Activated CD4-positive, alpha-beta T cell treated with anti-CD3 and anti-CD28 coated beads for 36 hours (primary cell): Measurements from ENCODE around the gene YTHDC1. TPM values are rescaled to one million over a fixed set of nuclear protein-coding genes. Genes with fewer than 3 reads are reported as not detected.
"Not testable (repeated sequence)": the region's sequence is repeated elsewhere in the genome, so short reads cannot be mapped to it uniquely, and the experiment has no call there.

Source experiments
- ATAC-seq: fragments of 200-7000 bp; cut with Tn5 transposase; one replicate; pipeline ENCODE4 v1.10.0; 2021; ENCODE audit warnings: mild to moderate bottlenecking, moderate library complexity
- CTCF ChIA-PET: fragments of 350-600 bp; sonication (Branson Sonifier 250); formaldehyde crosslinking; loops from one replicate; lab custom pipeline; 2021; ENCODE audit warnings: antibody characterized with exemption; lab: Charles Lee
- POLR2A ChIA-PET: fragments of 350-600 bp; sonication (Branson Sonifier 250); formaldehyde crosslinking; loops from one replicate; lab custom pipeline; 2021; ENCODE audit warnings: antibody characterized with exemption, inconsistent platforms; lab: Charles Lee
- DNase-seq: peaks from one replicate; pipeline ENCODE4 v3.0.0-alpha.2; 2020
- H3K27ac Mint-ChIP-seq: one replicate; pipeline ENCODE4 v1.8.0; 2021; ENCODE audit warnings: mixed read lengths
- H3K27me3 Mint-ChIP-seq: one replicate; pipeline ENCODE4 v1.8.0; 2021; ENCODE audit warnings: mixed read lengths
- H3K36me3 Mint-ChIP-seq: one replicate; pipeline ENCODE4 v1.8.0; 2021; ENCODE audit warnings: low read depth, mixed read lengths
- H3K4me1 Mint-ChIP-seq: one replicate; pipeline ENCODE4 v1.8.0; 2021; ENCODE audit warnings: mixed read lengths
- H3K4me3 Mint-ChIP-seq: one replicate; pipeline ENCODE4 v1.8.0; 2021; ENCODE audit warnings: mild to moderate bottlenecking, moderate library complexity, mixed read lengths
- H3K9me3 Mint-ChIP-seq: one replicate; pipeline ENCODE4 v1.8.0; 2021; ENCODE audit warnings: low read depth, mixed read lengths
- intact Hi-C, 2 experiments: fragments of 100-400 bp; cut with DNase I in 1 of 2; cut with micrococcal nuclease in 1 of 2; formaldehyde crosslinking; loops; one replicate each; pipeline versions ENCODE4 v1.14.2 to v1.15.1; 2022 to 2024; cut with DNase I, micrococcal nuclease
- total RNA-seq, 2 experiments: library from RNA; stranded (reverse); gene quantifications; one replicate each; pipeline ENCODE4 v1.2.3, GENCODE V29; 2021

YTHDC1 gene
- total RNA-seq, result 10 to 100 TPM; 78.5 to 83.0 TPM

DNA sequence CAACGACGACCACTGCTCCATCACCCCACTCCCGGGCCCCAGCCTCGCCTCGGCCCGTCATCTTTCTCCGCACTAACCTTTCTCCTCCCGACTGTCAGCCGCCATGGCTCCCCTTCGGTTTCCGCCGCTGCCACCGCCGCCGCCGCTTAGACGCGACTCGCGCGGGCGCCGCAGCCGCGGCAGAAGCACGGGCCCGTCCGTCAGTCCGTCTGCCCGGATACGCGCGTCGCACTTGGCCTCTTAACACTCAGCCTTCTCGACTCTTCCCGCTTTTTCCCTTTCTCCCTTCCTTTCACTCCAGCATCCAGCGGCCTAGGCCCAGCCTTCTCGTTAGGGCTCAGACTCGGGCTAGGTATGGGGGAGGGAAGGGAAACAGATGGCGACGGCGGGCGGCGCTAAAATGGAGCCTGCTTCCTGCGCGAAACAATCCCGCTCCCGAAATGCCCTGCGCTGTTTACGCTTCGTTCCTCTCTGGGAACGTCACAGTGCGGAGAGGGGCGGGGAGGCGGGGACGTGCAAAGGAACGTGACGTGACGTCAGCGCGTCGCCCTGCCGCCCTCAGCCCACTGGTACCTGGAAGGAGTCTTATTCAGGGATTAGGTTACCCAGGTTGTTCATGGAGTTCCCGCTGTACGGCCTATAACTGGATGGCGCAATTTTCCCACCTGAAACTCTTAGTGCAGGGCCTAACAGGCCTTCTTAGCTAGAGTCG lies at the start of gene YTHDC1:
TSS of gene YTHDC1 (minus strand) at position 442 of the 712 bp plus-strand sequence. CDS start at position 105, 337 bp downstream.
- peak; percentile 98 for DNase-seq
- Mint-ChIP-seq H3K4me1 (peaks cover 26% of the 10 kb centered on the region), H3K27me3 (no peaks in the 10 kb centered on the region), H3K36me3 (peaks cover 24% of the 10 kb centered on the region), H3K4me3 (peak within 1 kb of the TSS; percentile 87), H3K27ac (peak within 1 kb of the TSS; percentile 98), H3K9me3 (no peaks in the 10 kb centered on the region)
- intact Hi-C loops, result loop anchor here (1.0 to 10.0 kb wide), 7 partner anchors 23 to 805 kb away; partner anchors contain the start of genes CENPC (in 2 of the 2) and UBA6 (in 1 of the 2)
- ATAC-seq, result peak; percentile 96
- ChIA-PET POLR2A (interaction anchor here (1.3 kb wide), 1 partner anchor 9 kb away, joined by 3 read pairs; no protein-coding TSS in a partner anchor), CTCF (no interaction called here)

GRCh38 chr4:68399306-68399705 lies 49.4 kb upstream of the YTHDC1 start:
- Mint-ChIP-seq H3K9me3 (no peaks in the 10 kb centered on the region), H3K4me1 (no peaks in the 10 kb centered on the region), H3K27ac (no peak overlapping the region), H3K27me3 (no peaks in the 10 kb centered on the region), H3K4me3 (no peak overlapping the region), H3K36me3 (no peaks in the 10 kb centered on the region)
- ATAC-seq (no peak), DNase-seq (no peak)
- ChIA-PET CTCF (no interaction called here), POLR2A (no interaction called here)
- intact Hi-C loops, result no loop called here

GRCh38 chr4:68396756-68397155 lies 46.9 kb upstream of the YTHDC1 start:
- Mint-ChIP-seq H3K36me3 (no peaks in the 10 kb centered on the region), H3K27ac (no peak overlapping the region), H3K9me3 (no peaks in the 10 kb centered on the region), H3K4me3 (no peak overlapping the region), H3K4me1 (no peaks in the 10 kb centered on the region), H3K27me3 (no peaks in the 10 kb centered on the region)
- DNase-seq, result no peak
- ChIA-PET POLR2A (no interaction called here), CTCF (no interaction called here)
- no peak for ATAC-seq
- intact Hi-C loops, result no loop called here

GRCh38 chr4:68391436-68391835 lies 41.5 kb upstream of the YTHDC1 start:
- H3K27me3 Mint-ChIP-seq, result no peaks in the 10 kb centered on the region
- no peak overlapping the region for H3K4me3 Mint-ChIP-seq
- no peaks in the 10 kb centered on the region for H3K4me1 Mint-ChIP-seq
- ATAC-seq (no peak), DNase-seq (no peak)
- intact Hi-C loops, result no loop called here
- POLR2A ChIA-PET, result no interaction called here
- CTCF ChIA-PET, result no interaction called here
- H3K27ac Mint-ChIP-seq, result no peak overlapping the region
- no peaks in the 10 kb centered on the region for H3K36me3 Mint-ChIP-seq
- no peaks in the 10 kb centered on the region for H3K9me3 Mint-ChIP-seq

- CTCF ChIA-PET, result interaction anchor here (0.6 to 1.1 kb wide), 2 partner anchors 14 to 118 kb away, joined by 4 to 5 read pairs; no protein-coding TSS in a partner anchor
- H3K36me3 Mint-ChIP-seq, result no peaks in the 10 kb centered on the region
Observed at GRCh38 chr4:68390205-68390935, 40.5 kb upstream of the YTHDC1 start.

DNA sequence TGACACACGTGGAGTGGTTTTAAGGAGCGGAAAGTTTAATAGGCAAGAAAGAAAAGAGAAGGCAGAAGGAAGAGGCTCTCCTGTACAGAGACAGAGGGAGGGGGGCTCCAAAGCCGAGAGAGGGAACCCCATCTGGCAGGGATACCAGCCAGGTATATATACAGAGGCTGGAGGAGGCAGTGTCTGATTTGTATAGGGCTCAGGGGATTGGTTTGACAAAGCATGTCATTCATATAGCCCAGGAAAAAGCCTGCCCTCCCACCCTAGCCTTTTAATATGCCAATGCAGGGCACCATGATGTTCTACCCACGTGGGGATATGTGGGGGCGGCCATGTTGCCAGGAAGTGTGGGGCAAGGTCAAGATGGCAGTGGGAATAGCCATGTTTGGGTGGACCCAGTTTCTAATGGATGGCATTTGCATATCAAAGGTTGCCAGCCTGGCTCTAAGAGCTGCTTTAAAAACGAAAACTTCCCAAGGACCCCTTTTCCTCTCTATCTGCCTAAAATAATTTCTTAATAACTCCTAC lies 39.6 kb upstream of the YTHDC1 start:
- ATAC-seq, H3K9me3 Mint-ChIP-seq, intact Hi-C loops, H3K4me3 Mint-ChIP-seq, DNase-seq, H3K27ac Mint-ChIP-seq, H3K4me1 Mint-ChIP-seq, H3K36me3 Mint-ChIP-seq, POLR2A ChIA-PET, H3K27me3 Mint-ChIP-seq: not testable (repeated sequence)
- CTCF ChIA-PET, result interaction anchor here (1.6 kb wide), 1 partner anchor 14 kb away, joined by 5 read pairs; no protein-coding TSS in a partner anchor

More at GRCh38 chr4:68390205-68390935, 40.5 kb upstream of the YTHDC1 start:
- Mint-ChIP-seq H3K27ac (no peak overlapping the region), H3K9me3 (no peaks in the 10 kb centered on the region), H3K4me3 (no peak overlapping the region), H3K4me1 (no peaks in the 10 kb centered on the region), H3K27me3 (no peaks in the 10 kb centered on the region)
- intact Hi-C loops, result no loop called here
- POLR2A ChIA-PET, result no interaction called here
- DNase-seq (no peak), ATAC-seq (no peak)

DNA sequence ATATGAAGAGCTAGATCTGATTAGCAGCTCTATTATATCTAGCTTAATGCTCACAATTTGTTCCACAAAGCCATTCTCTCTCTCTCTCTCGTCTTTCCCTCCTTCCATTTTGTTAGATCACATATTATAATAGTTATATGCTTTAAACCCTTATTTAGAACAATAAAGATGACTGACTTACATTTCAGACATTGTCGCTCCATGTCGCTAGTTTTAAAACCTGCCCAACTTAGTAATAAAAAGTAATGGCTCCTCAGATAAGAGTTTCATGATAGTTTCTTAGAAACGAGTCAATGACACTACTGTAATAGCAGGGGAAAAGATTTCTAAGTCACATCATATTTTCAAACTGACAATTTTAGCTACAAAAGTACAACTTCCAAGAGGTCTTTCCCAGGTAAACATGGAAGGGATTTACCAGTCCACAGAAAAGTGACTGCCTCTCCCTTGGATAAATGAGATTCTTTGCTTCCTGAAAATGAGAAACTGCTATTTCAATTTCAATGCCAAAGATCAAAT lies 38.5 kb upstream of the YTHDC1 start:
- intact Hi-C loops, result no loop called here
- ATAC-seq (no peak), DNase-seq (no peak)
- no peak overlapping the region for H3K27ac Mint-ChIP-seq
- H3K36me3 Mint-ChIP-seq, result no peaks in the 10 kb centered on the region
- ChIA-PET CTCF (interaction anchor here (1.6 kb wide), 1 partner anchor 13 kb away, joined by 5 read pairs; no protein-coding TSS in a partner anchor), POLR2A (no interaction called here)
- H3K9me3 Mint-ChIP-seq, result no peaks in the 10 kb centered on the region
- H3K27me3 Mint-ChIP-seq, result peaks cover 3% of the 10 kb centered on the region
- H3K4me3 Mint-ChIP-seq, result no peak overlapping the region
- no peaks in the 10 kb centered on the region for H3K4me1 Mint-ChIP-seq

DNA sequence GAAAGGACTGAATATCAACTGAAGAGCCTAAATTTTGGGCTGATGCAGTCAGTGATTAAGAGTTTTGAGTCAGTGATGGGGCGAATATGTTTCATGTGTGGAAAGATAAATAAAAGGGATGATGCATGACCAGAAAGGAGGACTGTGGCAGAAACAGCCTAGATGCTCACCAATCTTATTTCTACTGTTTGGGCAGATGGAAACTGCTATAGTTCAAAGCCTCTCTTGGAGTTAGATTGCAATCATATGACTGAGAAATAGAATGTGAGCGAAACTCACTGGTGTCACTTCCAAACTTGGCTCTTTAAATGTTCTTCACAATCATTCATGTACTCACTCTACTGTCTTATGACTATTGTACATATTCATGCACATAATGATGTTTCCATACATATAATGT lies 35.4 kb upstream of the YTHDC1 start:
- Mint-ChIP-seq H3K27ac (no peak overlapping the region), H3K27me3 (peaks cover 5% of the 10 kb centered on the region), H3K36me3 (no peaks in the 10 kb centered on the region), H3K9me3 (no peaks in the 10 kb centered on the region), H3K4me1 (no peaks in the 10 kb centered on the region), H3K4me3 (no peak overlapping the region)
- ATAC-seq, result no peak
- ChIA-PET POLR2A (interaction anchor here (0.6 kb wide), 1 partner anchor 128 kb away, joined by 6 read pairs; no protein-coding TSS in a partner anchor), CTCF (interaction anchor here (1.0 kb wide), 1 partner anchor 8 kb away, joined by 5 read pairs; no protein-coding TSS in a partner anchor)
- no peak for DNase-seq
- intact Hi-C loops, result no loop called here

DNA sequence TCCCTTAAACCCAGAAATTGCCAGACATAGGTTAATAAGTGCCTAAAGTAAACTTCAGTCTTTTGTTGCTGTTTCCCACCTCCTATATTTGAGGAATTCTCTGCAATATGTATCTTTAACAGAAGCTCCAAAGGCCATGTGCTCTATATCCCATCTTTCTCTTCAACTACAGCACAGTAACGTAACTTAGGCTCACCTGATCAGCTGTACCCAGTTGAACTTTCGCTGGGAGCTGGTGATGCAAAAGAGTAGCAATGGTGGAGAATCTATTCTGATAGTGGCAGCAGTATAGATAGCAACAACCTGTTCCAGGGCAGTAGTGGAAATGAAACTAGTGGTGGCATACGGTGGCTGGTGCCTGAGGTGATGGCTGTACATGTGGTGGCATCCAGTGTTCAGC lies 33.2 kb upstream of the YTHDC1 start:
- no peak overlapping the region for H3K27ac Mint-ChIP-seq
- no peak overlapping the region for H3K4me3 Mint-ChIP-seq
- no peak for DNase-seq
- no peaks in the 10 kb centered on the region for H3K9me3 Mint-ChIP-seq
- intact Hi-C loops, result no loop called here
- H3K36me3 Mint-ChIP-seq, result no peaks in the 10 kb centered on the region
- ChIA-PET POLR2A (no interaction called here), CTCF (no interaction called here)
- ATAC-seq, result no peak
- H3K4me1 Mint-ChIP-seq, result no peaks in the 10 kb centered on the region
- H3K27me3 Mint-ChIP-seq, result peaks cover 7% of the 10 kb centered on the region

DNA sequence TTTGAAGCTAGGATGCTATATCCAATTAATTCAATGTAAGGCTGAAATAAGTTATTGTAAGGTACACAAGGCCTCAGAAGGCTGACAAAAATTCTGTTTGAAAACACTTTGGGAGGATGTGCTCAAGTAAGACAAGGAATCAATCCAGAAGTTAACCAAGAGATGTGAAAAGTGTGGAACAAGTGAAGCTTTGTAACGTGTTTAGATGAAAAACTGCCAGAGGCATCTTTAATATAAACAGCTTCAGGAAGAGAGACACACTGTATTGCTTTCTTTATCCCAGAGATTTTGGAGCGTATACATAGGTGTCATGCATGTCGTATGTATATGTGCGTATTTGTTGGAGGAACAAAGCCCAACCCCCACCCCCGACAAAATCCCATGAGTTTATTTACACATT lies 28.3 kb upstream of the YTHDC1 start:
- H3K36me3 Mint-ChIP-seq, result no peaks in the 10 kb centered on the region
- peaks cover 4% of the 10 kb centered on the region for H3K27me3 Mint-ChIP-seq
- intact Hi-C loops, result loop anchor here in 1 of 2 experiments (10.0 kb wide), 2 partner anchors 203 to 833 kb away; partner anchors contain the start of gene CENPC
- DNase-seq (no peak), ATAC-seq (no peak)
- H3K4me1 Mint-ChIP-seq, result peaks cover 10% of the 10 kb centered on the region
- H3K4me3 Mint-ChIP-seq, result no peak overlapping the region
- H3K9me3 Mint-ChIP-seq, result no peaks in the 10 kb centered on the region
- CTCF ChIA-PET, result interaction anchor here (1.4 to 3.4 kb wide), 2 partner anchors 36 to 106 kb away, joined by 4 to 37 read pairs; no protein-coding TSS in a partner anchor
- H3K27ac Mint-ChIP-seq, result no peak overlapping the region
- POLR2A ChIA-PET, result no interaction called here
